Naive B cell (primary cell): ENCODE results near the gene FTCD. TPM values are rescaled to one million over a fixed set of nuclear protein-coding genes. Genes with fewer than 3 reads are reported as not detected.

Experiments used
- ATAC-seq, 2 donors: fragments of 150-1000 bp; cut with Tn5 transposase; 2 replicates each; pipeline ENCODE4 v1.10.0; 2021; ENCODE audit warnings: low read depth in 2 of 2, mild to moderate bottlenecking in 2 of 2, moderate library complexity in 2 of 2
- DNase-seq: peaks from one replicate; pipeline ENCODE4 v3.0.0; 2022
- H3K27ac Mint-ChIP-seq, 6 donors: one replicate each; pipeline ENCODE4 v1.8.0; 2020 to 2022; ENCODE audit warnings: mild to moderate bottlenecking in 6 of 6, mixed read lengths in 6 of 6, moderate library complexity in 5 of 6, inconsistent platforms in 2 of 6
- H3K27me3 Mint-ChIP-seq, 3 donors: one replicate each; pipeline ENCODE4 v1.8.0; 2021 to 2022; ENCODE audit warnings: mixed read lengths in 3 of 3, mild to moderate bottlenecking in 1 of 3
- H3K36me3 Mint-ChIP-seq, 2 donors: one replicate each; pipeline ENCODE4 v1.8.0; 2020 to 2022; ENCODE audit warnings: mixed read lengths in 2 of 2, inconsistent platforms in 1 of 2, mild to moderate bottlenecking in 1 of 2
- H3K4me1 Mint-ChIP-seq, 3 donors: one replicate each; pipeline ENCODE4 v1.8.0; 2020 to 2022; ENCODE audit warnings: mixed read lengths in 3 of 3, inconsistent platforms in 1 of 3, mild to moderate bottlenecking in 1 of 3, moderate library complexity in 1 of 3
- H3K4me3 Mint-ChIP-seq, 8 donors: one replicate each; pipeline ENCODE4 v1.8.0; 2020 to 2022; ENCODE audit warnings: mild to moderate bottlenecking in 8 of 8, mixed read lengths in 8 of 8, moderate library complexity in 8 of 8, inconsistent platforms in 2 of 8
- H3K9me3 Mint-ChIP-seq, 7 donors: one replicate each; pipeline ENCODE4 v1.8.0; 2020 to 2022; ENCODE audit warnings: mixed read lengths in 7 of 7, mild to moderate bottlenecking in 5 of 7, inconsistent platforms in 2 of 7, moderate library complexity in 1 of 7
- polyA plus RNA-seq, 6 donors: library from polyadenylated mRNA; unstranded; fragments of 300-500 nt; fragmentation: Illumina TruSeq; gene quantifications; one replicate each; pipeline ENCODE4 v1.2.3, GENCODE V29; 2021; ENCODE audit warnings: low read depth in 6 of 6

FTCD gene
- polyA plus RNA-seq, 6 donors from 2014 or later: not detected

GRCh38 chr21:46128933-46129571, 26.3 kb downstream of the FTCD start:
- Mint-ChIP-seq H3K27ac (no peak overlapping the region), H3K27me3 (no peaks in the 10 kb centered on the region), H3K4me1 (peaks cover 0 to under 1% (median 0%) of the 10 kb centered on the region in 3 donors), H3K36me3 (no peaks in the 10 kb centered on the region), H3K9me3 (peaks cover 0 to under 1% (median 0%) of the 10 kb centered on the region in 7 donors), H3K4me3 (no peak overlapping the region)
- DNase-seq (no peak), ATAC-seq (no peak)

- Mint-ChIP-seq H3K36me3 (no peaks in the 10 kb centered on the region), H3K27ac (peak overlapping the region in 1 of 6 donors; percentile 24), H3K27me3 (peaks cover 0 to 5% (median 0%) of the 10 kb centered on the region in 3 donors), H3K9me3 (peaks cover 0 to 8% (median 0%) of the 10 kb centered on the region in 7 donors), H3K4me3 (no peak overlapping the region), H3K4me1 (peaks cover 0 to 8% (median 0%) of the 10 kb centered on the region in 3 donors)
- no peak for DNase-seq
- ATAC-seq: no peak
These were observed 27.1 kb downstream of the FTCD start for GRCh38 chr21:46128106-46128932.

GRCh38 chr21:46127239-46128105, 27.9 kb downstream of the FTCD start:
- ATAC-seq (no peak), DNase-seq (no peak)
- H3K36me3 Mint-ChIP-seq: no peaks in the 10 kb centered on the region
- H3K4me1 Mint-ChIP-seq: peaks cover 0 to 9% (median 0%) of the 10 kb centered on the region in 3 donors
- H3K27ac Mint-ChIP-seq: no peak overlapping the region
- H3K27me3 Mint-ChIP-seq: peaks cover 0 to 5% (median 0%) of the 10 kb centered on the region in 3 donors
- H3K9me3 Mint-ChIP-seq: peaks cover 0 to 9% (median 0%) of the 10 kb centered on the region in 7 donors
- H3K4me3 Mint-ChIP-seq: no peak overlapping the region

GRCh38 chr21:46126309-46127238, 28.8 kb downstream of the FTCD start:
- ATAC-seq (no peak), DNase-seq (no peak)
- Mint-ChIP-seq H3K27ac (no peak overlapping the region), H3K36me3 (no peaks in the 10 kb centered on the region), H3K4me1 (peaks cover 0 to 9% (median 0%) of the 10 kb centered on the region in 3 donors), H3K4me3 (no peak overlapping the region), H3K9me3 (peaks cover 0 to 9% (median 0%) of the 10 kb centered on the region in 7 donors), H3K27me3 (peaks cover 0 to 5% (median 0%) of the 10 kb centered on the region in 3 donors)

- DNase-seq: no peak
- H3K4me3 Mint-ChIP-seq: no peak overlapping the region
- H3K9me3 Mint-ChIP-seq: peaks cover 0 to 9% (median 0%) of the 10 kb centered on the region in 7 donors
These were observed 29.5 kb downstream of the FTCD start for GRCh38 chr21:46125846-46126301.

GRCh38 chr21:46124926-46125845, 30.2 kb downstream of the FTCD start:
- no peak for DNase-seq
- Mint-ChIP-seq H3K4me3 (no peak overlapping the region), H3K36me3 (no peaks in the 10 kb centered on the region), H3K4me1 (peaks cover 0 to 9% (median 0%) of the 10 kb centered on the region in 3 donors), H3K9me3 (peaks cover 0 to 9% (median 0%) of the 10 kb centered on the region in 7 donors), H3K27ac (peak overlapping the region in 1 of 6 donors; percentile 49), H3K27me3 (peaks cover 0 to 5% (median 0%) of the 10 kb centered on the region in 3 donors)
- no peak for ATAC-seq

More at GRCh38 chr21:46125846-46126301, 29.5 kb downstream of the FTCD start:
- Mint-ChIP-seq H3K27ac (peak overlapping the region in 1 of 6 donors; percentile 49), H3K27me3 (peaks cover 0 to 5% (median 0%) of the 10 kb centered on the region in 3 donors), H3K4me1 (peaks cover 0 to 9% (median 0%) of the 10 kb centered on the region in 3 donors), H3K36me3 (no peaks in the 10 kb centered on the region)
- ATAC-seq: no peak

GRCh38 chr21:46124083-46124925, 31.1 kb downstream of the FTCD start:
- Mint-ChIP-seq H3K4me3 (no peak overlapping the region), H3K36me3 (no peaks in the 10 kb centered on the region), H3K9me3 (peaks cover 0 to 9% (median 0%) of the 10 kb centered on the region in 7 donors), H3K27me3 (peaks cover 0 to 5% (median 0%) of the 10 kb centered on the region in 3 donors), H3K4me1 (peaks cover 0 to 9% (median 0%) of the 10 kb centered on the region in 3 donors), H3K27ac (no peak overlapping the region)
- no peak for ATAC-seq
- no peak for DNase-seq

- peaks cover 0 to 9% (median 0%) of the 10 kb centered on the region in 7 donors for H3K9me3 Mint-ChIP-seq
- H3K4me3 Mint-ChIP-seq: no peak overlapping the region
- DNase-seq: no peak
- no peaks in the 10 kb centered on the region for H3K36me3 Mint-ChIP-seq
- peak overlapping the region in 1 of 6 donors; percentile 45 for H3K27ac Mint-ChIP-seq
- peaks cover 0 to 9% (median 0%) of the 10 kb centered on the region in 3 donors for H3K4me1 Mint-ChIP-seq
- H3K27me3 Mint-ChIP-seq: peaks cover 0 to 5% (median 0%) of the 10 kb centered on the region in 3 donors
- ATAC-seq: no peak
These were observed 32.4 kb downstream of the FTCD start for GRCh38 chr21:46122758-46123683.

- Mint-ChIP-seq H3K9me3 (peaks cover 0 to 9% (median 0%) of the 10 kb centered on the region in 7 donors), H3K27ac (peak overlapping the region in 1 of 6 donors; percentile 86), H3K4me1 (peaks cover 0 to 9% (median 0%) of the 10 kb centered on the region in 3 donors), H3K4me3 (no peak overlapping the region), H3K36me3 (no peaks in the 10 kb centered on the region), H3K27me3 (peaks cover 0 to 5% (median 0%) of the 10 kb centered on the region in 3 donors)
- DNase-seq (no peak), ATAC-seq (no peak)
These were observed 33.1 kb downstream of the FTCD start for GRCh38 chr21:46122237-46122671.
